ENCODE results near the gene NRROS. TPM values are rescaled to one million over a fixed set of nuclear protein-coding genes. Genes with fewer than 3 reads are reported as not detected.
A peak's percentile ranks its signal among the peaks of the same experiment; 100 is the strongest.

NRROS gene
- total RNA-seq, 1 donor from 2014 or later: 22.6 TPM

- no peaks in the 10 kb centered on the region for H3K36me3 ChIP-seq
- H3K27me3 ChIP-seq: no peaks in the 10 kb centered on the region
- H3K4me3 ChIP-seq: no peak overlapping the region
- no peaks in the 10 kb centered on the region for H3K4me1 ChIP-seq
- intact Hi-C loops (cut with DNase I): no loop called here
- H3K27ac ChIP-seq: no peak overlapping the region
- no peak for DNase-seq (ENCODE audit: low spot score in 2 of 2)
- no peaks in the 10 kb centered on the region for H3K9me3 ChIP-seq
- TF ChIP-seq CTCF (IDR thresholded peaks at IDR 0.05): no peak
Measured at GRCh38 chr3:196677931-196678330, 38.4 kb downstream of the NRROS start.

GRCh38 chr3:196684548-196685407 is 45.3 kb downstream of the NRROS start:
- Histone ChIP-seq H3K36me3 (no peaks in the 10 kb centered on the region), H3K4me1 (no peaks in the 10 kb centered on the region), H3K27ac (no peak overlapping the region), H3K9me3 (no peaks in the 10 kb centered on the region), H3K4me3 (no peak overlapping the region), H3K27me3 (no peaks in the 10 kb centered on the region)
- intact Hi-C loops (cut with DNase I): loop anchor here (1.0 to 5.0 kb wide), 3 partner anchors 75 to 430 kb away; no protein-coding TSS in a partner anchor
- TF ChIP-seq CTCF (IDR thresholded peaks at IDR 0.05): peak; percentile 74 to 87 (median 75)
- DNase-seq (ENCODE audit: low spot score in 2 of 2): peak in 1 of 2 donors; percentile 75

- TF ChIP-seq CTCF (IDR thresholded peaks at IDR 0.05): no peak
- Histone ChIP-seq H3K4me3 (no peak overlapping the region), H3K4me1 (no peaks in the 10 kb centered on the region), H3K36me3 (no peaks in the 10 kb centered on the region), H3K27me3 (no peaks in the 10 kb centered on the region), H3K27ac (no peak overlapping the region), H3K9me3 (no peaks in the 10 kb centered on the region)
- DNase-seq (ENCODE audit: low spot score in 2 of 2): no peak
- intact Hi-C loops (cut with DNase I): loop anchor here (5.0 kb wide), 1 partner anchor 149 kb away; no protein-coding TSS in a partner anchor
Measured at GRCh38 chr3:196686436-196686835, 46.9 kb downstream of the NRROS start.

- Histone ChIP-seq H3K4me3 (no peak overlapping the region), H3K36me3 (no peaks in the 10 kb centered on the region), H3K9me3 (no peaks in the 10 kb centered on the region), H3K27me3 (no peaks in the 10 kb centered on the region), H3K27ac (no peak overlapping the region), H3K4me1 (no peaks in the 10 kb centered on the region)
- intact Hi-C loops (cut with DNase I): loop anchor here (5.0 kb wide), 1 partner anchor 151 kb away; no protein-coding TSS in a partner anchor
- peak; percentile 28 to 77 for DNase-seq (ENCODE audit: low spot score in 2 of 2)
- TF ChIP-seq CTCF (IDR thresholded peaks at IDR 0.05): no peak
Measured at GRCh38 chr3:196688349-196688748, 48.9 kb downstream of the NRROS start.

GRCh38 chr3:196689941-196690660 is 50.6 kb downstream of the NRROS start:
- DNase-seq (ENCODE audit: low spot score in 2 of 2): no peak
- no peak for TF ChIP-seq CTCF (IDR thresholded peaks at IDR 0.05)
- no peaks in the 10 kb centered on the region for H3K9me3 ChIP-seq
- intact Hi-C loops (cut with DNase I): loop anchor here (5.0 kb wide), 1 partner anchor 153 kb away; no protein-coding TSS in a partner anchor
- H3K4me3 ChIP-seq: no peak overlapping the region
- no peaks in the 10 kb centered on the region for H3K36me3 ChIP-seq
- H3K27me3 ChIP-seq: no peaks in the 10 kb centered on the region
- H3K27ac ChIP-seq: no peak overlapping the region
- H3K4me1 ChIP-seq: no peaks in the 10 kb centered on the region
